Endothelial cell of umbilical vein (primary cell): Measurements from ENCODE around the gene MORN3.
"Not testable (repeated sequence)": the region's sequence is repeated elsewhere in the genome, so short reads cannot be mapped to it uniquely, and the experiment has no call there.

Source experiments
- CTCF ChIP-seq, 2 donors: IDR thresholded peaks; 1 replicate in 1 of 2; 2 replicates in 1 of 2; pipeline ENCODE4 v1.5.1; 2011; ENCODE audit warnings: low read length in 2 of 2, mild to moderate bottlenecking in 2 of 2, moderate library complexity in 2 of 2, control low read depth in 1 of 2, inconsistent platforms in 1 of 2, low read depth in 1 of 2; ENCODE audit not compliant: insufficient read depth in 1 of 2; ENCODE audit errors: extremely low read depth in 1 of 2
- EZH2 ChIP-seq: IDR thresholded peaks from 2 replicates; pipeline ENCODE4 v1.6.1; 2012; ENCODE audit warnings: borderline replicate concordance, low read depth, mild to moderate bottlenecking, moderate library complexity, low read length, inconsistent platforms; ENCODE audit not compliant: severe bottlenecking
- JUN ChIP-seq: IDR thresholded peaks from 2 replicates; pipeline ENCODE4 v1.6.1; 2011; ENCODE audit warnings: borderline replicate concordance, low read depth; ENCODE audit not compliant: insufficient read length, insufficient read depth
- MAX ChIP-seq: IDR thresholded peaks from 2 replicates; pipeline ENCODE4 v1.6.1; 2011; ENCODE audit not compliant: insufficient read depth, insufficient read length
- MYC ChIP-seq: IDR thresholded peaks from one replicate; pipeline ENCODE4 v1.6.1; 2011; ENCODE audit warnings: mild to moderate bottlenecking, low read depth, low read length
- POLR2A ChIP-seq: IDR thresholded peaks from 2 replicates; pipeline ENCODE4 v1.6.1; 2012; ENCODE audit warnings: low read depth, mild to moderate bottlenecking, control low read depth, low read length
- POLR2AphosphoS5 ChIP-seq: IDR thresholded peaks from 2 replicates; pipeline ENCODE4 v1.6.1; 2012; ENCODE audit warnings: low read depth, mild to moderate bottlenecking, control low read depth, low read length, moderate library complexity; ENCODE audit not compliant: insufficient read depth

GRCh38 chr12:121661353-121662105 is 7.9 kb downstream of the MORN3 start:
- TF ChIP-seq CTCF (IDR thresholded peaks at IDR 0.05; ENCODE audit: extremely low read depth in 1 of 2, insufficient read depth in 1 of 2, low read depth in 1 of 2, low read length in 2 of 2); POLR2A; POLR2AphosphoS5; MAX; MYC; JUN; EZH2: not testable (repeated sequence)
